GM23338 (cell line): ENCODE results near the gene RPGRIP1L. TPM values are rescaled to one million over a fixed set of nuclear protein-coding genes. Genes with fewer than 3 reads are reported as not detected.

Experiments used
- ATAC-seq: fragments of 200-7000 bp; cut with Tn5 transposase; 3 replicates; pipeline ENCODE4 v1.9.1; 2020
- DNase-seq: peaks from one replicate; pipeline ENCODE4 v3.0.0-alpha.2; 2015; ENCODE audit warnings: low spot score
- H2AFZ ChIP-seq: fragments of 200-600 bp; sonication (generic); 2 replicates; pipeline ENCODE4 v1.8.0; 2016; ENCODE audit warnings: antibody characterized with exemption, mild to moderate bottlenecking, moderate library complexity
- H3F3A ChIP-seq: fragments of 200-600 bp; sonication (generic); replicated peaks from 2 replicates; pipeline ENCODE4 v1.8.0; 2017; ENCODE audit warnings: antibody characterized with exemption, mixed run types, low read depth
- H3K27ac ChIP-seq: fragments of 200-600 bp; sonication (generic); 2 replicates; pipeline ENCODE4 v1.6.1; 2016; ENCODE audit warnings: low read depth
- H3K27me3 ChIP-seq: fragments of 200-600 bp; sonication (generic); 2 replicates; pipeline ENCODE4 v1.8.0; 2016; ENCODE audit warnings: mild to moderate bottlenecking, mixed run types, moderate library complexity; ENCODE audit not compliant: insufficient read depth
- H3K36me3 ChIP-seq: fragments of 200-600 bp; sonication (generic); 2 replicates; pipeline ENCODE4 v1.8.0; 2016; ENCODE audit warnings: mild to moderate bottlenecking; ENCODE audit not compliant: insufficient read depth
- H3K4me1 ChIP-seq: fragments of 200-600 bp; sonication (generic); 2 replicates; pipeline ENCODE4 v1.8.0; 2016; ENCODE audit warnings: mild to moderate bottlenecking, moderate library complexity; ENCODE audit not compliant: insufficient read depth
- H3K4me2 ChIP-seq: fragments of 200-600 bp; sonication (generic); 2 replicates; pipeline ENCODE4 v1.7.1; 2017; ENCODE audit warnings: mixed run types
- H3K4me3 ChIP-seq: fragments of 200-600 bp; sonication (generic); 2 replicates; pipeline ENCODE4 v1.6.1; 2016; ENCODE audit warnings: mixed run types
- H3K79me2 ChIP-seq: fragments of 200-600 bp; sonication (generic); replicated peaks from 2 replicates; pipeline ENCODE4 v1.8.0; 2017; ENCODE audit warnings: mild to moderate bottlenecking; ENCODE audit not compliant: insufficient read depth
- H3K9me2 ChIP-seq: fragments of 200-600 bp; sonication (generic); 2 replicates; pipeline ENCODE4 v1.8.0; 2017; ENCODE audit not compliant: insufficient read depth
- H4K20me1 ChIP-seq: fragments of 200-600 bp; sonication (generic); replicated peaks from 2 replicates; pipeline ENCODE4 v1.8.0; 2017; ENCODE audit warnings: mild to moderate bottlenecking; ENCODE audit not compliant: insufficient read depth
- H3K27ac Mint-ChIP-seq: 2 replicates; pipeline ENCODE4 v1.8.0; 2020; ENCODE audit warnings: inconsistent platforms, mild to moderate bottlenecking, moderate library complexity, mixed read lengths
- H3K27me3 Mint-ChIP-seq: 3 replicates; pipeline ENCODE4 v1.8.0; 2022; ENCODE audit warnings: low read depth, mild to moderate bottlenecking, moderate library complexity, mixed read lengths, inconsistent platforms; ENCODE audit not compliant: insufficient read depth, poor library complexity
- H3K36me3 Mint-ChIP-seq: 3 replicates; pipeline ENCODE4 v1.8.0; 2021; ENCODE audit warnings: low read depth, mild to moderate bottlenecking, inconsistent platforms, moderate library complexity, mixed read lengths
- H3K4me1 Mint-ChIP-seq: 3 replicates; pipeline ENCODE4 v1.8.0; 2020; ENCODE audit warnings: mild to moderate bottlenecking, inconsistent platforms, mixed read lengths
- H3K4me3 Mint-ChIP-seq: 3 replicates; pipeline ENCODE4 v1.8.0; 2021; ENCODE audit warnings: moderate library complexity, mild to moderate bottlenecking, inconsistent platforms, mixed read lengths
- H3K9me3 Mint-ChIP-seq: 3 replicates; pipeline ENCODE4 v1.8.0; 2020; ENCODE audit warnings: moderate library complexity, mild to moderate bottlenecking, inconsistent platforms, mixed read lengths
- CREB1 ChIP-seq: fragments of 250-450 bp; sonication (Bioruptor Pico); IDR thresholded peaks from 2 replicates; pipeline ENCODE4 v1.5.0; 2020; ENCODE audit warnings: low read depth, mild to moderate bottlenecking, moderate library complexity
- EZH2 ChIP-seq: fragments of 200-600 bp; sonication (generic); IDR thresholded peaks from one replicate; pipeline ENCODE4 v1.8.0; 2017; ENCODE audit warnings: antibody characterized with exemption, mild to moderate bottlenecking, low read depth; ENCODE audit not compliant: unreplicated experiment
- EZH2phosphoT487 ChIP-seq: fragments of 200-600 bp; sonication (generic); IDR thresholded peaks from one replicate; pipeline ENCODE4 v1.8.1; 2018; ENCODE audit warnings: antibody characterized with exemption; ENCODE audit not compliant: unreplicated experiment
- JUNB ChIP-seq: IDR thresholded peaks from one replicate; pipeline ENCODE4 v1.6.1; 2016; ENCODE audit warnings: antibody characterized with exemption; ENCODE audit not compliant: unreplicated experiment
- NANOG ChIP-seq: IDR thresholded peaks from 2 replicates; pipeline ENCODE4 v1.6.1; 2016; ENCODE audit warnings: antibody characterized with exemption, borderline replicate concordance
- POLR2AphosphoS5 ChIP-seq: IDR thresholded peaks from 2 replicates; pipeline ENCODE4 v1.6.1; 2016; ENCODE audit warnings: antibody characterized with exemption, low read depth
- STAT1 ChIP-seq: IDR thresholded peaks from one replicate; pipeline ENCODE4 v1.6.1; 2016; ENCODE audit warnings: antibody characterized with exemption; ENCODE audit not compliant: unreplicated experiment
- ZNF114 ChIP-seq: fragments of 250-450 bp; sonication (Bioruptor Pico); IDR thresholded peaks from 2 replicates; pipeline ENCODE4 v1.5.0; 2020; ENCODE audit warnings: mild to moderate bottlenecking, moderate library complexity
- ZNF331 ChIP-seq: fragments of 250-450 bp; sonication (Bioruptor Pico); IDR thresholded peaks from 2 replicates; pipeline ENCODE4 v1.5.0; 2020; ENCODE audit warnings: low read depth, mild to moderate bottlenecking, moderate library complexity
- polyA plus RNA-seq: library from polyadenylated mRNA; unstranded; fragments of >200 nt; fragmentation: Nextera tagmentation; extraction: Ambion mirVana; gene quantifications from 2 replicates; pipeline ENCODE4 v1.2.1, GENCODE V29; 2016
- total RNA-seq: library from RNA; depleted of rRNA; stranded (reverse); fragments of >200 nt; shearing (Covaris generic); gene quantifications from 2 replicates; pipeline ENCODE4 v1.2.3, GENCODE V29; 2014
- TF ChIP-seq, protein P1 (sequence below): fragments of 250-450 bp; sonication (Bioruptor Pico); IDR thresholded peaks from 2 replicates; pipeline ENCODE4 v1.5.0; 2020; ENCODE audit warnings: mild to moderate bottlenecking, moderate library complexity
- TF ChIP-seq, protein P2 (sequence below): IDR thresholded peaks from 2 replicates; pipeline ENCODE4 v1.6.1; 2016; ENCODE audit warnings: antibody characterized with exemption
- TF ChIP-seq, protein P3 (sequence below): IDR thresholded peaks from one replicate; pipeline ENCODE4 v1.6.1; 2018; ENCODE audit warnings: antibody characterized with exemption; ENCODE audit not compliant: unreplicated experiment
- TF ChIP-seq, protein P4 (sequence below), 2 experiments: fragments of 200-600 bp in 1 of 2; sonication (generic) in 1 of 2; conservative IDR thresholded peaks; 2 replicates each; pipeline versions ENCODE4 v1.5.1 to v1.6.1; 2016 to 2017; ENCODE audit warnings: antibody characterized with exemption in 2 of 2, low read depth in 2 of 2, mild to moderate bottlenecking in 2 of 2, moderate library complexity in 1 of 2

Gene RPGRIP1L
- total and polyA plus RNA-seq, 2 experiments from 2014 or later, result 11.4 to 21.3 TPM

DNA sequence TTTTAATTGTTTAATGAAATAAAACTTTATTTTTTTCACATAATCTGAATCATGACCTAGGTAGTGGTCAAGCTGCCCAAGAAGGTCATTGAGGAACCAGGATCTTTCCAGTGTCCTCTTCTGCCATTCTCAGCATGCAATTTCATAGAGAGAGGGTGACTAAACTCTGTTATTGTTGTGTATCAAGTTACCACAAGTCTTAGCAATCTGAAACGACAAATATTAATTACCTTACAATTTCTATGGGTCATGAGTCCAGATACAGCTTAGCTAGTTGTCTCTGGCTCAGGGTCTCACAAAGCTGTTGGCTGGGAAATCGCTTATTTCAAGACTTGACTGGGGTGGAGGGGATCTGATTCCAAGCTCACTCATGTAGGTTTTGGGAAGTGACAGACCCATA, 37.9 kb upstream of the RPGRIP1L start:
- Histone ChIP-seq H3K4me2 (no peak overlapping the region), H4K20me1 (peaks cover 5% of the 10 kb centered on the region; the same call in 1 of the 2 replicates), H3K79me2 (peaks cover 55% of the 10 kb centered on the region), H3K4me3 (no peak overlapping the region), H3F3A (no peaks in the 10 kb centered on the region), H3K9me2 (no peaks in the 10 kb centered on the region), H2AFZ (no peak overlapping the region), H3K27ac (no peak overlapping the region), H3K27me3 (no peaks in the 10 kb centered on the region), H3K4me1 (peaks cover 18% of the 10 kb centered on the region), H3K36me3 (no peaks in the 10 kb centered on the region)
- Mint-ChIP-seq H3K4me1 (peaks cover 18% of the 10 kb centered on the region), H3K27me3 (peaks cover 2% of the 10 kb centered on the region), H3K4me3 (no peak overlapping the region), H3K9me3 (no peaks in the 10 kb centered on the region), H3K27ac (peak overlapping the region; percentile 71), H3K36me3 (no peaks in the 10 kb centered on the region)
- no peak for TF ChIP-seq EZH2phosphoT487
- TF ChIP-seq, protein P1, sequence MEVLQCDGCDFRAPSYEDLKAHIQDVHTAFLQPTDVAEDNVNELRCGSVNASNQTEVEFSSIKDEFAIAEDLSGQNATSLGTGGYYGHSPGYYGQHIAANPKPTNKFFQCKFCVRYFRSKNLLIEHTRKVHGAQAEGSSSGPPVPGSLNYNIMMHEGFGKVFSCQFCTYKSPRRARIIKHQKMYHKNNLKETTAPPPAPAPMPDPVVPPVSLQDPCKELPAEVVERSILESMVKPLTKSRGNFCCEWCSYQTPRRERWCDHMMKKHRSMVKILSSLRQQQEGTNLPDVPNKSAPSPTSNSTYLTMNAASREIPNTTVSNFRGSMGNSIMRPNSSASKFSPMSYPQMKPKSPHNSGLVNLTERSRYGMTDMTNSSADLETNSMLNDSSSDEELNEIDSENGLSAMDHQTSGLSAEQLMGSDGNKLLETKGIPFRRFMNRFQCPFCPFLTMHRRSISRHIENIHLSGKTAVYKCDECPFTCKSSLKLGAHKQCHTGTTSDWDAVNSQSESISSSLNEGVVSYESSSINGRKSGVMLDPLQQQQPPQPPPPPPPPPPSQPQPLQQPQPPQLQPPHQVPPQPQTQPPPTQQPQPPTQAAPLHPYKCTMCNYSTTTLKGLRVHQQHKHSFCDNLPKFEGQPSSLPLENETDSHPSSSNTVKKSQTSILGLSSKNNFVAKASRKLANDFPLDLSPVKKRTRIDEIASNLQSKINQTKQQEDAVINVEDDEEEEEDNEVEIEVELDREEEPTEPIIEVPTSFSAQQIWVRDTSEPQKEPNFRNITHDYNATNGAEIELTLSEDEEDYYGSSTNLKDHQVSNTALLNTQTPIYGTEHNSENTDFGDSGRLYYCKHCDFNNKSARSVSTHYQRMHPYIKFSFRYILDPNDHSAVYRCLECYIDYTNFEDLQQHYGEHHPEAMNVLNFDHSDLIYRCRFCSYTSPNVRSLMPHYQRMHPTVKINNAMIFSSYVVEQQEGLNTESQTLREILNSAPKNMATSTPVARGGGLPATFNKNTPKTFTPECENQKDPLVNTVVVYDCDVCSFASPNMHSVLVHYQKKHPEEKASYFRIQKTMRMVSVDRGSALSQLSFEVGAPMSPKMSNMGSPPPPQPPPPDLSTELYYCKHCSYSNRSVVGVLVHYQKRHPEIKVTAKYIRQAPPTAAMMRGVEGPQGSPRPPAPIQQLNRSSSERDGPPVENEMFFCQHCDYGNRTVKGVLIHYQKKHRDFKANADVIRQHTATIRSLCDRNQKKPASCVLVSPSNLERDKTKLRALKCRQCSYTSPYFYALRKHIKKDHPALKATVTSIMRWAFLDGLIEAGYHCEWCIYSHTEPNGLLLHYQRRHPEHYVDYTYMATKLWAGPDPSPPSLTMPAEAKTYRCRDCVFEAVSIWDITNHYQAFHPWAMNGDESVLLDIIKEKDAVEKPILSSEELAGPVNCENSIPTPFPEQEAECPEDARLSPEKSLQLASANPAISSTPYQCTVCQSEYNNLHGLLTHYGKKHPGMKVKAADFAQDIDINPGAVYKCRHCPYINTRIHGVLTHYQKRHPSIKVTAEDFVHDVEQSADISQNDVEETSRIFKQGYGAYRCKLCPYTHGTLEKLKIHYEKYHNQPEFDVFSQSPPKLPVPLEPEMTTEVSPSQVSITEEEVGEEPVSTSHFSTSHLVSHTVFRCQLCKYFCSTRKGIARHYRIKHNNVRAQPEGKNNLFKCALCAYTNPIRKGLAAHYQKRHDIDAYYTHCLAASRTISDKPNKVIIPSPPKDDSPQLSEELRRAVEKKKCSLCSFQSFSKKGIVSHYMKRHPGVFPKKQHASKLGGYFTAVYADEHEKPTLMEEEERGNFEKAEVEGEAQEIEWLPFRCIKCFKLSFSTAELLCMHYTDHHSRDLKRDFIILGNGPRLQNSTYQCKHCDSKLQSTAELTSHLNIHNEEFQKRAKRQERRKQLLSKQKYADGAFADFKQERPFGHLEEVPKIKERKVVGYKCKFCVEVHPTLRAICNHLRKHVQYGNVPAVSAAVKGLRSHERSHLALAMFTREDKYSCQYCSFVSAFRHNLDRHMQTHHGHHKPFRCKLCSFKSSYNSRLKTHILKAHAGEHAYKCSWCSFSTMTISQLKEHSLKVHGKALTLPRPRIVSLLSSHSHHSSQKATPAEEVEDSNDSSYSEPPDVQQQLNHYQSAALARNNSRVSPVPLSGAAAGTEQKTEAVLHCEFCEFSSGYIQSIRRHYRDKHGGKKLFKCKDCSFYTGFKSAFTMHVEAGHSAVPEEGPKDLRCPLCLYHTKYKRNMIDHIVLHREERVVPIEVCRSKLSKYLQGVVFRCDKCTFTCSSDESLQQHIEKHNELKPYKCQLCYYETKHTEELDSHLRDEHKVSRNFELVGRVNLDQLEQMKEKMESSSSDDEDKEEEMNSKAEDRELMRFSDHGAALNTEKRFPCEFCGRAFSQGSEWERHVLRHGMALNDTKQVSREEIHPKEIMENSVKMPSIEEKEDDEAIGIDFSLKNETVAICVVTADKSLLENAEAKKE (CRISPR knock-in tag), result no peak
- no peak for TF ChIP-seq JUNB
- TF ChIP-seq POLR2AphosphoS5, result no peak
- TF ChIP-seq, protein P2, sequence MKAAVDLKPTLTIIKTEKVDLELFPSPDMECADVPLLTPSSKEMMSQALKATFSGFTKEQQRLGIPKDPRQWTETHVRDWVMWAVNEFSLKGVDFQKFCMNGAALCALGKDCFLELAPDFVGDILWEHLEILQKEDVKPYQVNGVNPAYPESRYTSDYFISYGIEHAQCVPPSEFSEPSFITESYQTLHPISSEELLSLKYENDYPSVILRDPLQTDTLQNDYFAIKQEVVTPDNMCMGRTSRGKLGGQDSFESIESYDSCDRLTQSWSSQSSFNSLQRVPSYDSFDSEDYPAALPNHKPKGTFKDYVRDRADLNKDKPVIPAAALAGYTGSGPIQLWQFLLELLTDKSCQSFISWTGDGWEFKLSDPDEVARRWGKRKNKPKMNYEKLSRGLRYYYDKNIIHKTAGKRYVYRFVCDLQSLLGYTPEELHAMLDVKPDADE, result no peak
- TF ChIP-seq NANOG, result no peak
- TF ChIP-seq ZNF114, result no peak
- TF ChIP-seq ZNF331, result no peak
- TF ChIP-seq, protein P3, sequence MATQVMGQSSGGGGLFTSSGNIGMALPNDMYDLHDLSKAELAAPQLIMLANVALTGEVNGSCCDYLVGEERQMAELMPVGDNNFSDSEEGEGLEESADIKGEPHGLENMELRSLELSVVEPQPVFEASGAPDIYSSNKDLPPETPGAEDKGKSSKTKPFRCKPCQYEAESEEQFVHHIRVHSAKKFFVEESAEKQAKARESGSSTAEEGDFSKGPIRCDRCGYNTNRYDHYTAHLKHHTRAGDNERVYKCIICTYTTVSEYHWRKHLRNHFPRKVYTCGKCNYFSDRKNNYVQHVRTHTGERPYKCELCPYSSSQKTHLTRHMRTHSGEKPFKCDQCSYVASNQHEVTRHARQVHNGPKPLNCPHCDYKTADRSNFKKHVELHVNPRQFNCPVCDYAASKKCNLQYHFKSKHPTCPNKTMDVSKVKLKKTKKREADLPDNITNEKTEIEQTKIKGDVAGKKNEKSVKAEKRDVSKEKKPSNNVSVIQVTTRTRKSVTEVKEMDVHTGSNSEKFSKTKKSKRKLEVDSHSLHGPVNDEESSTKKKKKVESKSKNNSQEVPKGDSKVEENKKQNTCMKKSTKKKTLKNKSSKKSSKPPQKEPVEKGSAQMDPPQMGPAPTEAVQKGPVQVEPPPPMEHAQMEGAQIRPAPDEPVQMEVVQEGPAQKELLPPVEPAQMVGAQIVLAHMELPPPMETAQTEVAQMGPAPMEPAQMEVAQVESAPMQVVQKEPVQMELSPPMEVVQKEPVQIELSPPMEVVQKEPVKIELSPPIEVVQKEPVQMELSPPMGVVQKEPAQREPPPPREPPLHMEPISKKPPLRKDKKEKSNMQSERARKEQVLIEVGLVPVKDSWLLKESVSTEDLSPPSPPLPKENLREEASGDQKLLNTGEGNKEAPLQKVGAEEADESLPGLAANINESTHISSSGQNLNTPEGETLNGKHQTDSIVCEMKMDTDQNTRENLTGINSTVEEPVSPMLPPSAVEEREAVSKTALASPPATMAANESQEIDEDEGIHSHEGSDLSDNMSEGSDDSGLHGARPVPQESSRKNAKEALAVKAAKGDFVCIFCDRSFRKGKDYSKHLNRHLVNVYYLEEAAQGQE, result no peak
- no peak for TF ChIP-seq STAT1
- no peak for TF ChIP-seq CREB1 (CRISPR knock-in tag)
- TF ChIP-seq, protein P4, sequence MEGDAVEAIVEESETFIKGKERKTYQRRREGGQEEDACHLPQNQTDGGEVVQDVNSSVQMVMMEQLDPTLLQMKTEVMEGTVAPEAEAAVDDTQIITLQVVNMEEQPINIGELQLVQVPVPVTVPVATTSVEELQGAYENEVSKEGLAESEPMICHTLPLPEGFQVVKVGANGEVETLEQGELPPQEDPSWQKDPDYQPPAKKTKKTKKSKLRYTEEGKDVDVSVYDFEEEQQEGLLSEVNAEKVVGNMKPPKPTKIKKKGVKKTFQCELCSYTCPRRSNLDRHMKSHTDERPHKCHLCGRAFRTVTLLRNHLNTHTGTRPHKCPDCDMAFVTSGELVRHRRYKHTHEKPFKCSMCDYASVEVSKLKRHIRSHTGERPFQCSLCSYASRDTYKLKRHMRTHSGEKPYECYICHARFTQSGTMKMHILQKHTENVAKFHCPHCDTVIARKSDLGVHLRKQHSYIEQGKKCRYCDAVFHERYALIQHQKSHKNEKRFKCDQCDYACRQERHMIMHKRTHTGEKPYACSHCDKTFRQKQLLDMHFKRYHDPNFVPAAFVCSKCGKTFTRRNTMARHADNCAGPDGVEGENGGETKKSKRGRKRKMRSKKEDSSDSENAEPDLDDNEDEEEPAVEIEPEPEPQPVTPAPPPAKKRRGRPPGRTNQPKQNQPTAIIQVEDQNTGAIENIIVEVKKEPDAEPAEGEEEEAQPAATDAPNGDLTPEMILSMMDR (conservative IDR thresholded peaks at IDR 0.05; ENCODE audit: low read depth in 2 of 2), result no peak
- no peak for TF ChIP-seq EZH2
- DNase-seq (no peak), ATAC-seq (no peak)
